HS-5 (cell line): ENCODE data around the gene EIF1.
"Not testable (repeated sequence)": the region's sequence is repeated elsewhere in the genome, so short reads cannot be mapped to it uniquely, and the experiment has no call there.

Source experiments
- DNase-seq: peaks from one replicate; pipeline ENCODE4 v3.0.0-alpha.2; 2012; ENCODE audit warnings: low read depth

EIF1 gene

DNA sequence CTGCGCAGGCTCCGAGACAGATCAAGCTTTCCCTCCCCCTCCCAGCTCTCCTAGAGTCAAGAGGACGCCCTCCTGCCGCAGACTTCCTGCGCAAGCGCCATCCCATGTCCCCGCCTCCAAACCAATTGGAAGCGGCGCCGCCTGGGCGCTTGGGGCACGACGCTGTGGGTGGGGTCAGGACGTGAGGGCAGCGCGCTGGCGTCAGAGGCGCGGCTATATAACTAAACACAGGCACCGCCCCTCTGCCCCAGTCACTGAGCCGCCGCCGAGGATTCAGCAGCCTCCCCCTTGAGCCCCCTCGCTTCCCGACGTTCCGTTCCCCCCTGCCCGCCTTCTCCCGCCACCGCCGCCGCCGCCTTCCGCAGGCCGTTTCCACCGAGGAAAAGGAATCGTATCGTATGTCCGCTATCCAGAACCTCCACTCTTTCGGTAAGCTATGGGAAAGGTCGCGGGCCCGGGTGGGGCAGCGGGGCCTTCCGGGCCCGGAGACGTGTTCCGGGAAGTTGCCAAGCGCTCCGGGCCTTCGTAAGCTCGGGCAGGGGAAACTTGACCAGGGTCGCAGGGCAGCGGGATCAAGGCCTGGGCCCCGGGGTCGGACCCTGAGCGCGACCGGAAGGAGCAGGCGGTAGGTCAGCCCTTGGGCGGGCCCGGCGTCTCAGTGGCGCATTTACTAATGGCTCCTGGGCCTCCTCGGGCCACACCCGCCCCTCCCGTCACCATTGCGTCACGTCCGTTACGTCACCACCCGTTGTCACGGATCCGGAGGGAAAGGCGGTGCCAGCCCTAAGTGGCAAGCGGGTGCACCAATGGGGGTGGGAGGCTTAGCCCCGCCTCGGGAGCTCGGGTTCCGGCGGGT is at the start of gene EIF1:
EIF1 (plus strand) TSS at position 245 of the 856 bp plus-strand sequence; CDS start at position 399, 154 bp downstream.
- DNase-seq = peak; percentile 95

DNA sequence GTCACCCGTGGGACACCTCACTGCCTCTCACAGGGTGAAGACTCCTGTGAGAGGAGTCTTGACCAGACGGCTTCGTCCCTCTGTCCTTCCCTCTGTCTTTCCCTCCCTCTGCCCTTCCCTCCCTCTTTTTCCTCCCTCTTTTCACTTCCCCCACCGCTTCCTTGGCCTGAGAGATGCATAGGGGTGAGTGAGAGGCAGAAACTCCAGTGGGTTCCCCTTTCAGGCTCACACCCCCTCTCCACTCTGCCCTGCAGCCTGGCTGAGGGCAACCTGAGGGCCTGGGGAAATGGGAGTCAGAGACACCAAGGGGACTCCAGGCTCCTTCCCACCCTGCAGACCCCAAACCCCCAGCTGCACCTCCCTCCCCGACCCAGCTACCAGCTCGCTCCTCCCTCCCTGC is 49.7 kb upstream of the EIF1 start:
- no peak for DNase-seq

DNA sequence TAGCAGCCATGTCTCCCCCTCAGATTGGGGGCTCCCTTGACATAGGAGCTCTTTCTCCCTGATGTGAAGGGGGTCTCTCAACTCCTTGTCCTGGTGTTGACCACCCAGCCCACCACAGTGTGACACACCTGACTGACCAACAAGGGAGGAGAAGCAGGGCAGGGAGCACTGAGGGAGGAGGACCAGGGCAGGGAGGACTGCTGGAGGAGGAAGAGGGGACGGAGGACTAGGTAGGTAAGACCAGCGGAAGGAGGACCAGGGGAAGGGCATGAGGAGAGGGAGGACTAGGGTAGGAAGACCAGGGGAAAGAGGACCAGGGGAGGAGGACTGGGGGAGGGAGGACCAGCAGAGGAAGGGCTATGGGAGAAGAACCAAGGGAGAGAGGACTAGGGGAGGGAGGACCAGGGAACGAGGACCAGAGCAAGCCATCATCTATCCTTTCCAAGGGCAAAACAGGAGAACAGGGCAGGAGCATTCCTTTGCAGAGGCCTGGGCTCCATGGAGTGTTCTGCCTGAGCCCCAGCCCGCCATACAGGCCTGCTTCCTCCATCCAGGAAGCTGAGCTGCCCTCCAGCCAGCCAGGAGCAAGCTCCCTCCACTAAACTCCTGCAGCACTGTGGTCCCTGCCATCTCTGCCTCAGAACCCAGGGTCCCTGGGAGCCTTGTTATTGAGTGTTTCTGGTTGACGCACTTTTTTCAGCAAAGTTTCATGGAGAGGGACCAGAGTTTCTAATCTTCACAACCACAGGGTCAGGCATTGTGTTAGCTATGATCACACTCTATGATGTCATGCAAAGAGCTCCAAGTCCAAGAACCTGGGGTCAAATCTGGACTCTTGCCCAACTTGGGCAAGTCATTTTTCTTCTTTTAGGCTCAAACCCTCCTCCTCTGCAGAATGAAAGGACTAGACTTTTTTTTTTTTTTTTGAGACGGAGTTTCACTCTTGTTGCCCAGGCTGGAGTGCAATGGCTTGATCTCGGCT is 48.9 kb upstream of the EIF1 start:
- DNase-seq = no peak

DNA sequence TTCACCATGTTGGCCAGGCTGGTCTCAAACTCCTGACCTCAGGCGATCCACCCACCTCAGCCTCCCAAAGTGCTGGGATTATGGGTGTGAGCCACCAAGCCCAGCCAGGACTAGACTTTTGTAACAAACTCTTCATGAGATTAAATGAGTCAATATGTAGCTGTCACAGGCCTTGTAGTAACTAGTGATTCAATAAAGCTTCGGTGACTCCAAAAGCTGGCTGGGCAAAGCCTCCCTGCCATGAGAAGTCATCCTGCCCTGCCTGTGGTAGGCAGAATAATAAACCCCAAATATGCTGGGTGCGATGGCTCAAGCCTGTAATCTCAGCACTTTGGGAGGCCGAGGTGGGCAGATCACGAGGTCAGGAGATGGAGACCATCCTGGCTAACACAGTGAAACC is 48.1 kb upstream of the EIF1 start:
- not testable (repeated sequence) for DNase-seq

DNA sequence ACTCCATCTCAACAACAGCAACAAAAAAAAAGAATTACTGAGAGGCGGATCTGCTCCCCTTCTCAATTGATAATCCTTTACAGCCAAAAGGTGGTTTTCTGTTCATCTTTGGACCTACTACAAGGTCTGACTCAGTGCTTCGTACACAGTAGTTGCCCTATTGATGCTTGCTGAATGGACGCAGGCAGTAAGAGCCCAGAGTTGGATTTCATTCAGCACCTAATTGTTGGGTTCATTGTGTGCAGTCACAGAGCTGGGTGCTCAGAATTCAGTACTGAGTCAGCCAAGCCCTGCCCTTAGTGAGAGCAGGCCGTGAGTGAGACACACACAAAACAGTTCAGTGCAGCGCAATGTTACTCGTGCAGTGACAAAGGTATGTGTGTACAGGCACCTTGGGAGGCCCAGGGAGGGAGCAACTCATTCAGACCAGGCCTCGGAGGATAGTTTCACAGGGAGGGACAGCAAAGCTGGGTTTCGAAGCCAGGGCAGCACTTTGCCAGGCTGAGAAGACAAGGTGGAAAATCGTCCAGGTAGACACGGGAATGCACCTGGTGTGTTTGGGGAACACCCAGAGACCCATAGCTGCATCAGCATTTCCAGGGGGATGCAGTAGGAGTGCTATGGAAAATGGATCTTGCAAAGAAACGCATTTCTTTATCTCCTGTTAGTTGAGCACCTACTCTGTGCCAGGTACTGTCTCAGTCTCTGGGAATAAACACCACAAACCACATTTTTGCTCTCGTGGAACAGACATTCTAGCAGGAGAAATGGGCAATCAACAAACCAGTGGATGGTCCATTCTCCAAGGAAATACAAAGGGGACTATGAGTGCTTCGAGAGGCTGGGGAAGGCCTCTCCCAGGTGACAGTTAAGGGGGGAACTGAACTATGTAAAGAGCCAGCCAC is 46.2 kb upstream of the EIF1 start:
- no peak for DNase-seq

DNA sequence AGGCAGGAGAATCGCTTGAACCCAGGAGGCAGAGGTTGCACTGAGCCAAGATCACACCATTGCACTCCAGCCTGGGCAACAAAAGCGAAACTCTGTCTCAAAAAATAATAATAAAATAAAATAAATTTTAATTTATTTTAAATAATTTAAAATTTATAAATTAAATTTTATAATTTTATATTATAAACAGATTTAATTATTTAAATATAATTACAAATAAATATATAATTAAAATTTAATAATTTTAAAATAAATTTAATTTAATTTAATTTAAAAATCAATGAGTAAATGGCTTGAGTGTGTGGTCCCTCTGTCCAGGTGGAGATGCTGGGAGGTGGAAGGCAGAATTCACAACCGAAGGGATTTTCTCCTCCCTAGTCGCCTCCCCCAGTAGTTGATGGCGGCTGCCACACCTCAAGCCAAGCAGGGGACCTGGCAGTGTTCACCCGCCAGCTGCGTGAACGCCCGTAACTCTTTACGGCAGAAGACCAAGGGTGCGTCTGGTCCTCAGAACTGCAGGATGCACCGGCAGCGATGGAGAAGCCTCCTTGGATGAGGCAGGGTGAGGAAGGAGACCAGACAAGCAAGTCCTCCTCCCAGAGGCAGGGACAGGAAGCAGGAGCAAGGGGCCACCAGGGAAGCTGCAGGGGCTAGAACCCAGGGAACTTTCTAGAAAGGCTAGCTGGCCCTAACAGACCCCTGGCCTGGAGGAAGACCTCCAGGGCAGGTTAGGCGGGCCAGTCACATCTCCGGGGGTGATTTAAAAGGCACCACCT is 41.5 kb upstream of the EIF1 start:
- no peak for DNase-seq

DNA sequence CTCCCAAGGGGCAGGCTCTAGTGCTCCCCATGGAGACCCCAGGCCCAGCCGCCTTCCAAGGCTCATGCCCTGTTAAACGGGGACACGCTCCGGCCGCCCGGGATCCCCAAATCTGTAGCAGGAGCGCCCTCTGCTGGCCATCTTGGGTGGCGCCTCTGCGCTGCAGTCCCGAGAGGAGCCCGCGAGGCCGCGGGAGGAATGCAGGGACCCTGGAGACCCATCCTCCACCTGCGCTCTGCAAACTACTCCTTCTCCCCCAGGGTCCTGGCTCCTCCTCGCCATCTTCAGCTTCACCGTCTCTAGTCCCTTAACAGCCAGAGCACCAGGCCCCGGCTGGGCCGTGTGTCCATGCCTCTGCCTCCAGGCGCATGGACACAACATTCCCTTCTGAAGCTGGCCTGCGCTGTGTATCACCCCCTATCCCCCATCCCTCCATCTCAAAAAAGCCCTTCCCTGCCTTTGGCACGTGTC is 40.7 kb upstream of the EIF1 start:
- no peak for DNase-seq

DNA sequence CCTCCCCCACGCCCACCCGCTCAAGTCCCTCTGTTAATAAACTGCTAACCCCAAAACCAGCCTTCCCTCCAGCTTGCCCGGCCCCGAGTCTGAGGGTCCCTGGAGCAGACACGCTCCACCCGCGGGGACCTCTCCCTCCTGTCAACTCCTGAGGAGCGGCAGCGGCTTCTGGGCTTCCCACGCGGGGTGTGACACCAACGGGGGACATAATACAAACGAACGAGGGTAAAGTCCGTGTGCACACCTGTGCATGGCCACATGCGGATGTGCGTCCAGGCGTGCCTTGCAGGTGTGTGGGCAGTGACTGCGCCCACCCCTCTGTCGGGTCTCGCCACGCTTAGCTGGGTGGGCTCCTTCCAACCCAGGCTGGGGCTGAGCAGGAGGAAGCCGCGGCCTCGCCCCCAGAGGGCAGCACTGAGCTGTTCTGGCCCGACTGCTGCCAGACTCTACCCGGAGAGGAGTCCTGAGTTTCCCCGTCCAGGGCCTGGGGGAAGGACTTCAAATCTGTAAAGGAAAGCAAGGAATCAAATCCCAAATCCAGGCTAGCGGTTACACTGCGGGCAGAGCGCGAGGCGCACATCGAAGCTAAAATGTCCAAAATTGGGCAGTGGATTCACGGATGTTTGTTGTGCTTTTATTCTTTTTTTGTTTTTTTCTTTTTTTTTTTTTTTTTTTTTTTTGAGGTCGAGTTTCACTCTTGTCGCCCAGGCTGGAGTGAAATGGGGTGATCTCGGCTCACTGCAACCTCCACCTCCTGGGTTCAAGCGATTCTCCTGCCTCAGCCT is 40.1 kb upstream of the EIF1 start:
- DNase-seq = no peak

DNA sequence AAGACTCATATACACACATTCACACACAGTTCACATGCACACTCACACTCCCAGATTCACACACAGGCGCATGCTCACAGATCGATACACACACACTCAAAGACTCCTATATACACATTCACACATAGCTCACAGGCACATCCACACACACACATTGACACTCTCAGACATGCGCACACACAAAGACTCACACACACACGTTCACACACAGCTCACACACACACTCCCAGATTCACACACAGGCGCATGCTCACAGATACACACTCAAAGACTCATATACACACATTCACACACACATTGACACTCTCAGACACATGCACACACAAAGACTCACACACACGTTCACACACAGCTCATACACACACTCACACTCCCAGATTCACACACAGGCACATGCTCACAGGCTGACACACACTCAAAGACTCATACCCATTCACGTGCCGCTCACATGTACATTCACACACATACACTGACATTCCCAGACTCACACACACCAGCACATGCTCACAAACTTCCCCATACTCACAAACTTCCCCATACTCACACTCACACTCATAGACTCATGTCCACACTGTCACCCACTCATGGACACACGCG is 38.7 kb upstream of the EIF1 start:
- no peak for DNase-seq

DNA sequence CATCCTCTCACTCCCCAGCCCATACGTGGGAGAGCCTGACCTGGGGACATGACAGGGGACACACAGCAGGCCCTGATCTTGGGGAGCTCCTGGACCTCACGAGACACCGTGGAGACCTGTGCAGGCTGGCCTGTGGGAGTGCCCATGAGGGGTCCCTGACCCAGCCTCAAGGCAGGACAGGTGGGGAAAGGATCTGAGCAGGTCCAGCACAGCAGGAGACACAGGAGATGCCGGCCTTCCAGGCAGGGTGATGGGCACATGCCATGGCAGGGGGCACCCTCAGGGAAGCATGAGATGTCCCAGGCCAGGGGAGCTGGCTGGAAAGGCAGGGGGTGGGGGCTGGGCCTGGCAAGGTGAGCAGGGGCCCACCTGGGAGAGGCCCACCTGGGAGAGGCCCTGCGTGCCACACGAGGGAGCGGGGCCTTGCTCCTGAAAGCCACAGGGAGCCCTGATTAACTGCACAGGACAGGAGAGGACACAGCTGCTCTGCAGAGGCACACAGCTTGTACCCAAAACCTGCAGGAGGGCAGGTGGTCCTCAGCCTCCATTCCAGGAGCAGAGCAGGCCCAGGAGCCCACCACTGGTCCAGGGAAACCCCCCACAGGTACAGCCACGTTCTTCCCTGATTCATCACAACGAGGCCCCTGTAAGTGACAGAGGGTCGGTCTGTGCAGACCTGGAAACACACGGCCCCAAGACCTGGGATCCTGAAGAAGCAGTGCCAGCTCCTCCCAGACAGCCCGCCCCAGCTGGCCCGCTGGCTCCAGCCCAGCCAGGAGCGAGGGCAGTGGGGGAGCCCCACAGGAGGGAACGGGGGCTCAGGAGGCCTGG is 37.7 kb upstream of the EIF1 start:
- DNase-seq = no peak

DNA sequence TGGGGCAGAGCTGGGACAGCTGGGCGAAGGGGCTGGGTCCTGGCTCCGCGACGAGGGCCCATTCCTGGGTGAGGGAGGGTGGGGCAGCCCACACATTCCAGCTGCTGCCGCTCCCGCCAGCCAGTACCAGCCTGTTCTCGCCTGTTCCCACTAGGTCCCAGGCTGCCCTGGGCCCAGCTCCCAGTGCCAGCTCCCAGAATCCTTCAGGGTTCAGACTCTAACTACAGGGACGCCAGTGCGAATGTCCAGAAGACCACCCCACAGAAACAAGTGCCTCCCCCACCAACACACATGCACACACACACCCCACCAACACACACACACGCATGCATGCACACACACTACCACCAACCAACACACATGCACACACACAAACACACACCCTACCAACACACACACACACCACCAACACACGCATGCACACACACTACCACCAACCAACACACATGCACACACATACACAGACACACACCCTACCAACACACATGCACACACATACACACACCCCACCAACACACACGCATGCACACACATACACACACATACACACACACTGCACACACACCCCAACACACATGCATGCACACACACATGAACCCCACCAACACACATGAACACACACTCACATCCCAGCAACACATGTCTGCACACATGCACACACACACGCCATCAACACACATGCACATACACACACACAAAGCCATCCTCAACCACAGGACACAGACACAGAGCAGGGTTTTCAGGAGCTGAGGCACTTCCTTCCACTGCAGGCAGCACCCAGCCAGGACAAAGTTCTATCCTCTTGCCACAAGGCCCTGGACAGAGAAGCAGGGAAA is 36.8 kb upstream of the EIF1 start:
- no peak for DNase-seq

DNA sequence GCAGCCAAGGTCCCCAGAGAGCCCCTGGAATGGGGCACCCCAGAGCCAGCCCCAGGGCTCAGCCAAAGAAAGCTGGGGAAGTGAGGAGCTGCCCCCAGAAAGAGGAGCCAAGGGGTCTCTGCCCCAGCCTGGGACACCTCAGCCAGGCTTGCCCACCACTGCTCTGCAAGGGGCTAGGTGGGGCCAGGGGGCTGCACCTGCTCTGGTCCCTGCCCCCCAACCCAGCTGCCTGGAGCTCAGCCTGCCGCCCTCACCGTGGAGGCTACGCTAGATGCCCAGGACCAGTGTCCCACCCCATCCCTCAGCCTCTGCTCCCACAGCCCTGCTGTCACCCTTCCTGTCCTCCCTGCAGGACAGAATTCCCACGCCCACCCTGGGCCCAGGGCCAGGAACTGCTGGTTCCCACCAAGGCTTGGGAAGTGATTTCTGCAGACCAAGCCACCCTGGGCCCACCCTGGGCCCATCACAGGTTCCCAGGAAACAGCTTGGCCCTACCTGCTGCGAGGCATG is 36.2 kb upstream of the EIF1 start:
- DNase-seq = no peak

DNA sequence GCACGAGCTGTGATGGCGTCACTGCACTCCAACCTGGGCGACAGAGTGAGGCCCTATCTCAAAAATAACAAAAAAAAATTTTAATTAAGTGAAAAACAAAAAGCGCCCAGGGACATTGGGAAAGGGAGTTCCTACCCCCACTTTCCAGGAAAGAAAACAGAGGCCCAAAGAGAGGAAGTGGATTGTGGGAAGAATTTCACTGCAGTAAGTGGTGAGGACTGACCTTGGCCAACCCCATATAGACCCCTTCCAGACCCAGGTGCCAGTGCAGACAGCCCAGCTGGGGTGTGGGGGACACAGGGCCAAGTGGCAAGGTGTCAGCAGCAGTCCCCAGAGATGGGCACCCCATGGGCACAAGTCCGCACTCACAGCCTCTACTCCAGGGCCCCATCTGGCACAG is 35.3 kb upstream of the EIF1 start:
- DNase-seq = no peak

DNA sequence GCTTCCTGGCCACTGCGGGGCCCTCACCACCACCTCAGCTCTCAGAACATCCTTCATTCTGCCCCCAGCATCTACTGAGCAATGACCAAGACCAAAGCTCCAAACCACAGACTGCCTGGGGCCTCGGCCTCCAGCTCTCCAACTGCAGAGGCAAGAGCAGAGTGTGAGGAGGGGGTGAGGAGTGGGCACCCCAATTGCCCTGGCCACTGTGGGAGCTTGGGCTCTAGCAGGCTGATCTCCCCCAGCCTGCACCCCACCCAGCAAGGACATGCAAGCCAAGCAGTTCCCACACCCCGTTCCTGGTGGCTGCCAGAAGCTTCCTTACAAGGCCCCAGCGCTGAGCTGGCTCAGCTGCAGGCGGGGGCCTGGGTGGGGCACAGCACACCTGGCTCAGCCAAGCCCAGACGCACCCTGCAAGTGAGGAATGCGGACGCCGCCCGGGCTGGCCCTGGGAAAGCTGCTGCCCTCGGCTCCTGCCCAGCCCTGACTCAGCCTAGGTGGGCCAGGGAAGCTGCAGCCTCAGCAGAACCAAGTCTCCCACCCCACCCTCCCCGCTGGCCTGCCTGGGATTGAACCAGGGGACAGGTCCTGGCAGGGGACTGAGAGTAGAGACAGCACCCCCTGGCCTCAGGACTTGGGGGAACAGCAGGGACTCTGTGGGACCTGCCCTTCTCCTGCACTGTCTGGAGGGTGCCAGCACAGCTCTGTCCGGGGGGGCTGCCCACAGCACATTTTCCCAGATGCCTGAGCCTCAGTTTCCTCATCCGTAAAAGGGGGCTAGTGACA is 34.6 kb upstream of the EIF1 start:
- no peak for DNase-seq

DNA sequence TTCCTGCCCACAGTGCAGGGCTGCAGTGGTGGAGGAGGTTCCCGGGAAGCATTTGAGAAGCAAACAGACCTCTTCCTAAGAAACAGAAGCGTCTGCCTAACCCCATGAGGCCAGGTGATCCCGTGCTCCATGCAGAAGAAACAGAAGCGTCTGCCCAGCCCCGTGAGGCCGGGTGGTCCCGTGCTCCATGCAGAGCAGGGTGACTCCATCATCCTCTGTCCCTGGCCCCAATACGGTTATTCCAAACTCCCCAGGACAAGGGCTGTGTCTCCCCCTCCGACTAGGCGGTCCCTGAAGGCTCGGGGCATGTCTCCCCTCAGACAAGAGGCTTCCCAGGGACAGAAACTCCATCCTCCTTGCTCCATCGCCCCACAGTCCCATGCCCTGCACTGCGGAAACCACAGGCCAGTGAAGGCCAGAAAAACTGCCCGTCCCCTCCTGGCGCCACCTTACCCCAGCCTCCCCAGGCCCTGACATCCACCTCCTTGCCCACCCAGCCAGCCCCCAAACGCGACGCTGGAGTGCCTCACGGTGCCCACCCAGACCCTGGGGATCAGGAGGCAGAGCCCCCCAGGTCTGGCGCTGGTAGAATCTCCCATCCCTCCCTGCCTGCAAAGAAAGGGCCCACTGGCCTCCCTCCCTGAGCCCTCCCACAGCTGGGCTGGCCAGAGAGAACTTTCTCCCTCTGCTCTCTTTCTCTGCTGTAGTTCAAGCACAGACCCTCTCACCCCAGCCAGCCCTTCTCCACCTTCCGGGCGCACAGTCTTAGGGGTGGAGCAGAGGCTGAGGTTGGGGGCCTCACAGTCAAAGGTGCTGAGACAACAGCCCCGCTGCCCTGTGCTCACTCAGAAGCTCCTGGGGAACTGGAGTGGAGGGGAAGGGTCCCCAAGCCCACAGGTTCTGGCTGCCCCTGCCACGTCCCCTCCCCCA is 33.7 kb upstream of the EIF1 start:
- DNase-seq = no peak
